Right forelimb (tissue), 1 donor: Measurements from ENCODE around the gene TSPAN31.
"Not testable (repeated sequence)": the region's sequence is repeated elsewhere in the genome, so short reads cannot be mapped to it uniquely, and the experiment has no call there.

Experiments
- DNase-seq: peaks from one replicate; pipeline ENCODE4 v3.0.0-alpha.2; 2018

Gene TSPAN31

DNA sequence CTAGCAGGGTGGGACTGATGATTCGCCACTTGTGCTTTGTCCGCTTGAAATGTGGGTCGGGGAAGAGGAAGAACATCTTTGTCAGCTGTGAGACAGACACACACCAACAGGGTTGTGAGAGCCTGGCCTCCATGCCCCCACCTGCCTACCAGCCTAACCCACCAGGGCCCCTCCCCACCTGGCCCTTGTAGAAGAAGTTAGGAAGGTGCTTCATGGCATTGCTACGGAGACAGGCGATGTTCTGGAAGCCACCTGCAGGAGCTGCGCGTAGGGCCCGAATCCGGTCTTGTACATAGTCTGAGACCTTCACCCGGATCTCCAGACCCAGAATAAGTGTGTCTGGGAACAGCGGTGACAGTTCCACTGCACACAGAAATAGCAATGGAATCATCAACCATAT lies 24.8 kb downstream of the TSPAN31 start:
- no peak for DNase-seq

DNA sequence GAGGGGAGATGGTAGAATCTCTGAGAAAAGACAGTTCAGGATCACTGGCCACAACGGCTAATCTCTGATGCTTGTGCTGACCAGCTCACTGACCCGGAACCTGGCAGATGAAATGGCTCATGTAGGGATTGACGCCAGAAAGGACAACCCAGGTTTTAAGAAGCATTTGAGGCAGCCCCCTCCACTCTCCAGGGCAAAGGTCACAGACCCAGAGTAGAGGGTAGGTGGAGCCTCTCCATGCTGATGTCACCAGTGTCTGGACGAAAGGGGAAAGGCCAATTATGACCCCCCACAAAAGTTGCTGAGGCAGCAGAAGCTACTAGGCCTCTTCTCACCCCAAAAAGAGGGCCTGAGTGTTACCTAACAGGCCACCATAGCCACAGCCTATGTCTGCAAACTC lies 25.9 kb downstream of the TSPAN31 start:
- DNase-seq = no peak

DNA sequence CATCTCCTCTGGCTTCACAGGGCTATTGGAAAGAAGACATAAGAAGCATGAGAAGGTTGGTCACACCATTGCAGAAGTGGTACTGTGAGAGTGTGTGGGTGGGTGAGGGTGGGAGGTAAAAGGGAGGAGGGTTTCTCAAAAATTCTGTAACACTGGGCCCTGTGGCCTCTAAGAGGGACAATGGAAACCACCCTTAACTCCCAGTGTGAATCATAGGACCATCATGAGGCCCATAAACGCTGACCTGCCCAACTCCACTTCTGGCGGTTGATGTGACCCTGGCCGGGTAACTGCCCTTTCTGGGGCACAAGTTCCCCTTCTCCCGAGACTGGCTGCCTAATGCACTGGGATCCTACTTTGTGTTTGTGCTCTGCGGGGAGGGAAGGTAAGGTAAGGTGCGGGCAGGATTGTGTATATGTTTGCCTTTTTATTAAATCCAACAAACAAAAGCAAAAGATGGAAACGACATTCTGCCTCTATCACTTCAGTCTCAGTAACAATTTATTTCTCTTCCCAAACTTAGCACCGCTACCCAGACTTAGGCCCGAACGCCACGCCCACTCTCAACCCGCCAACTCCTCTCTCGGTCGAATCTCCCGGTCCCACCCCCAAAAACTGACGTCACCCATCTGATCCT lies 26.5 kb downstream of the TSPAN31 start:
- no peak for DNase-seq

DNA sequence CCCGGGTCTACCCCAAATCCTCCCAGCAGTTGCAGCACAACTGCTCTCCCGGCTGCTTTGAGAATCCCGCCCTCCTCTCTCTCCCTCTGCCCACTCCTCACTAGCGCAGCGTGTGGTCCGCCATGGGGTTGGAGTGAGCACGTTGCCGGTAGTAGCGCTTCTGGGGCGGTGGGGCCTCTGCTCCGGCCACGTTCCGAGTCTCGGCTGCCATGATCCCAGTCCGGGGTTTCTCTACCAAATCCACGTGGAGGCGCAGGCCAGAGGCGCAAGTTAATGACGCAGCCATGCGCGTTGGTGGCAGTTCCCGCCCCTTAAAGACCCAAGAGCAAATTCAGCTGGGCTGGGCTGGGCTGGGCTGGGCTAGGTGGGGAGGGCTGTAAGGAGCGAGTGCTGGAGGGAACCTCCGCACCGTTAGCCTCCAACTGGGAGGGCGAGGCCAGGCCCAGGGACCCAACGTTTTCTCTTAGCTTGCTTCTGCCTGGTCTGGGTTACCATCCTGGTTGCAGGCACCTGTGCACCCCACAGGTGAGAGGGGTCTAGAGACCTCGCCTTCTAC lies 27.1 kb downstream of the TSPAN31 start, which contains the start of gene METTL1:
METTL1 (minus strand) TSS at position 233 of the 556 bp plus-strand sequence; CDS start at position 211, 22 bp downstream.
- DNase-seq = peak; percentile 98

DNA sequence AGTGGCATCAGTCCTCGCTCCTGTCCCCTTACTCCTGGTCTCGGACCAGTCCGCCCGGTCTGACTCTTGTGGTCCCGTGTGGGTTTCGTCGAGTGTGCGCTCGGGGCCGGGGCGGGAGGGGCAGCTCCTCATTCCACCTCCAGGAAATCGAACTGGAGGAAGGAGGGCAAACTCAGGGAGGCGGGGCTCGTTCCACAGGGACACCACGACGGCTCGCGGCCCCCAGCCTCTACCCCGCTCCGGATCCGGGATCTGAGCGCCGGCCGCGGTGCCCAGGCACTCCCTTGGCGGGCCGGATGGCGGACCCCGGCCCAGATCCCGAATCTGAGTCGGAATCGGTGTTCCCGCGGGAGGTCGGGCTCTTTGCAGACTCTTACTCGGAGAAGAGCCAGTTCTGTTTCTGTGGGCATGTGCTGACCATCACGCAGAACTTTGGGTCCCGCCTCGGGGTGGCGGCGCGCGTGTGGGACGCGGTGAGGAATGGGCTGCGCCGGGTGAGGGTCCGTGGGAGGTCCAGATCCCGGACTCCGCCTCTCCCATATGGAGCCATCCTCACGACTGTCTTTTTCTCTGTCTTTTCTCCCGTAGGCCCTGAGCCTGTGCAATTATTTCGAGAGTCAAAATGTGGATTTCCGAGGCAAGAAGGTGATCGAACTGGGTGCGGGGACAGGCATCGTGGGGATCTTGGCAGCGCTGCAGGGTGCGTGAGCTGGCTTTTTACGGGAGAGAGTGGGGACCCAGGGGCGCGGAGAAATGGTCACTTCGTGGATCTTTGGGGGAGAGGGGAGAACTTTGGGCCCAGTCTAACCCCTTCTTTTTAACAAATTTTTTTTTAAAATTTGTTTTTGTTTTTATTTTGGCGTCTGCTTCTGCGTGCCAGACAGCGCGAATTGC lies 27.8 kb downstream of the TSPAN31 start, which contains the start of gene EEF1AKMT3:
EEF1AKMT3 (plus strand) TSS at position 186 of the 894 bp plus-strand sequence; CDS start at position 297, 111 bp downstream.
- peak; percentile 79 for DNase-seq

DNA sequence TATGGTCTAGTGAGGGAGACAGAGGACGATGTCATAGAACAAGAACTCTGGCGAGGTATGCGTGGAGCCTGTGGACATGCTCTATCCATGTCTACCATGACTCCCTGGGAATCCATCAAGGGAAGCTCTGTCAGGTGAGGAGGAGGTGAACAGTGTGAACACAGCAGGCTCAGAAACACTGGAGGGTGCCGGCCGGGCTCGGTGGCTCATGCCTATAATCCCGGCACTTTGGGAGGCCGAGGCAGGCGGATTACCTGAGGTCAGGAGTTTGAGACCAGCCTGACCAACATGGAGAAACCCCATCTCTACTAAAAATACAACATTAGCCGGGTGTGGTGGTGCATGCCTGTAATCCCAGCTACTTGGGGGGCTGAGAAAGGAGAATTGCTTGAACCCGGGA lies 29.8 kb downstream of the TSPAN31 start:
- not testable (repeated sequence) for DNase-seq

DNA sequence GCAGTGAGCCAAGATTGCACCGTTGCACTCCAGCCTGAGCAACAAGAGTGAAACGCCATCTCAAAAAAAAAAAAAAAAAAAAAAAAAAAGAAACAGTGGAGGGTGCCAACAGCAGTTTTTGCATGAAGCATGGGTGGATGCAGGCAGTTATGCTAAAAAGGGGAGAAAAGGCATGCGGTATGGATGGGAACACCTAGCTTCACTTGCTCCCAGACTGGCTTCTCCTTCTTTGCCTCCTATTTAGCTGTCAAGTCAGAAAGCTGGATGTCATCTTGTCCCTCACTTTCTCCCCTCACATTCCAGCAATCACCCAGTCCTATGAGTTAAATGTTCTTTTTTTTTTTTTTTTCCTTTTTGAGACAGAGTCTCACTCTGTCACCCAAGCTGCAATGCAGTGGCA lies 30.2 kb downstream of the TSPAN31 start:
- DNase-seq = no peak

DNA sequence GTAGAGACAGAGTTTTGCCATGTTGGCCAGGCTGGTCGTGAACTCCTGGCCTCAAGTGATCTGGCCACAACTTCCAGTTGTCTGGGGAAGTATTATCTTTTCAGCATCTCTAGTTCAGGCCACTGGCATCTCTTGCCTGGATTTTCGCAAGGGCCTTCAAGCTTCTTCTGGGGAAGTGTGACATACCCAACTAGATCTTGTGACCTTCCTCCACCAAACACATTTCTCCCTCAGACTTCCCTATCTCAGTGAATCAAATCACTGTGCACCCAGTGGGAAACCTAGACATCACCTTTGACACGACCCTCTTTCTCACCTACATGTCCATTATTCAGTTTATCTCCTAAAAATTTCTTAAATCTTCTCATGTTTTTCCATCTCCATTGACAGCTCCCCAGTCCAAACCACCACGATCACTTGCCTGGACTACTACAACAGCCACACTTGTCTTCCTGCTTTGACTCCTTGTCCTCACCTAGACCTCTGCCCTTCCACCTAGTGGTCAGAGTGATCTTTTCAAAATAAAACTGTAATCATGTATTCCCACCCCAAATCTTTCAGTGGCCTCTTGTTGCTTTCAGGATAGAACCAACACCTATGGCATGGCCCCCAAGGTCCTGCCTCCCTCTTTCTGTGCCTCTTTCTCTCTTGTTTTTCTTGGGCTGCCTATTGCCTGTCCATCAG lies 30.9 kb downstream of the TSPAN31 start:
- no peak for DNase-seq

DNA sequence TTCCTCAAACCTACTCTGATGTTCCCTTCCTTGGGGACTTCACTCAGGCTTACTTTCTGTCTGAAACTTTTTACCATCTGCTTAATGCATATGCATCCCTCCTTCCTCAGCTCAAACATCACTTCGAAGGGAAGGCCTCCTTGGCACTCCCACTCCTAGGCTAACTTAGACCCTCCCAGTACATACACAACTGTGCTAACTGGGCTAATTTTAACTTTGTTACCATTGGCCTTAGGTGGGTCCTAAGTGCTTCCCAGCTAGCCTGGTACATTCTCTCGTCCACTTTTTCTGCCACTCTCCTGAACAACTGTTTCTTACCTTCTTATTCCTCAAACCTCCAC lies 31.4 kb downstream of the TSPAN31 start:
- no peak for DNase-seq

DNA sequence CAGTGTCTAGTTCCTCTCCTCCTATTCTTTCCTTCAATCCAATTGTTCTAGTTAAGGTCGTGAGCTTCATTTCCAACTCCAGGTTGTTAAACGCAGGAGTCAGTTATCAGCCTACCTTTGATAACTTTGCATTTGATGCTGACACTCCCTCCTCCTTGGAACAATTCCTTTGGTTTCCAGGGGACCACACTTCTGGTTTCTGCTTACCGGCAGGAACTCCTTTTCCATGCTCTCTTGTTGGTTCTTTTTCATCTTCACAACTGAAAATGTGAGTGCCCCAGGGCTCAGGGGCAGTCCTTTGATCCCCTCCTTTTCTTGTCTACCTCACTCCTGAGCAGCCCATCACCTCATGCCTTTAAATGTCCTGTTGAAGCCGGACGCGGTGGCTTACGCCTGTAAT lies 32.5 kb downstream of the TSPAN31 start:
- DNase-seq = no peak

DNA sequence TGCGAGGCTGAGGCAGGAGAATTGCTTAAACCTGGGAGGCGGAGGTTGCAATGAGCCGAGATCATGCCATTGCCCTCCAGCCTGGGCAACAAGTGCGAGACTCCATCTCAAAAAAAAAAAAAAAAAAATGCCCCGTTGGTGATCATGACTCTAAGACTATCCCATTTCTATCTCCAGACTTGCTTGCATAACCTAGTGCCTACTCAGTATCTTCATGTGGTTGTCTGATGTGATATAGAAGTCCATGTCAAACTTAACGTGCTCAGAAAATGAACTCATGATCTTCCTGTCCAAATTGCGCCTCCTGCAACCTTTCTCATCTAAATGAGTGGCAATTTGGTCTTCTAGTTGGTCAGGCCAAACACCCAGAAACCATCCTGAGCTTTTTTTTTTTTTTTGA lies 33.1 kb downstream of the TSPAN31 start:
- no peak for DNase-seq

DNA sequence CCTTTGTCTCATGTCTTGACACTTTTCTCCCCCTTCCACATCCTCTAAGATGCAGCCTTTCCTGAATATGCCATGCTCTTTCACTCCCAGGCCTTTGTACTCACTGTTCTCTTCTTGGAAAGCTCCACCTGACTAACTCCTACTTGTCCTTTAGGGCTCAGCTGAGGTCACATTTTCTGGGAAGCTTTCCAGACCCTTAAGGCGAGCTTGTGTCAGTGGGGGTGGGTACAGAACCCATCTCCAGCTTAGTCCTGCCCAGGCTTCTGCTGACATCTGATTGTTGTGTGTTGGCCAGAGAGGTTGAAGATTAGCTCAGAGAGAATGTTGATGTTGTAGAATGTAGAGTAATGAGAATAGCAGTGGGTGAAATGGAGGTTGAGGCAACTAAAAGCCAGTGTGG lies 34.9 kb downstream of the TSPAN31 start:
- DNase-seq = no peak

DNA sequence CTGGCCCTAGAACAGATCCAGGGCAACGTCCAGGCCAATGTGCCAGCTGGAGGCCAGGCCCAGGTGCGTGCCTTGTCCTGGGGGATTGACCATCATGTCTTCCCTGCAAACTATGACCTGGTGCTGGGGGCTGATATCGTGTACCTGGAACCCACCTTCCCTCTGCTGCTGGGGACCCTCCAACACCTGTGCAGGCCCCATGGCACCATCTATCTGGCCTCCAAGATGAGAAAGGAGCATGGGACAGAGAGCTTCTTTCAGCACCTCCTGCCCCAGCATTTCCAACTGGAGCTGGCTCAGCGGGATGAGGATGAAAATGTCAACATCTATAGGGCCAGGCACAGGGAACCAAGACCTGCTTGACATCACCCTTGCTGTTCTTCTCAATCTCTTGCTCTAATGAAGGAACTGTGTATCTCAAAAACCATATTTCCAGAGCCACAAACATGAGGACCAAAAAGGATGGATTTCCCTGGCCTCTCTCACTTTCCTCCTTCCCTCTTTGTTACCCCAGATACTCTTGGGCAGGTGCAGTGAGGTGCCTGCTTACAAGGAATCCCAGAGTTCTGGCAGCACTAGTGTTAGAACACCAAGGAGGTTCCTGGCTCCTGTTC lies 35.6 kb downstream of the TSPAN31 start:
- no peak for DNase-seq

DNA sequence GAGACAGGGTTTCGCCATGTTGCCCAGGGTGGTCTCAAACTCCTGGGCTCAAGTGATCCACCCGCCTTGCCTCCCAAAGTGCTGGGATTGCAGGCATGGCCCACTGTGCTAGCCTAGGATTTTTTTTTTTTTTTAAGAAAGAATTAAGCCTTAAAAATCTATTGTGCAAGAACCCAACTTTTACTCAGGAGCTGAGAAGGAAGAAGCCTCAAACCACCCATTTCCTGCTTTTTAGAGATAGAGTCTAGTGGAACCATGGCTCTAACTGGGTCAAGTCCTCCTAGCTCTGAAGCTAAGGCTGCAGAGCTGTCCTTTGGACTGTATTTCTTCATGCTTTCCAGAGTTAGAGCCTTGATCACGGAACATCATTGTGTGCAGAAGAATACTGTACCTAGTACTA lies 36.4 kb downstream of the TSPAN31 start:
- no peak for DNase-seq

DNA sequence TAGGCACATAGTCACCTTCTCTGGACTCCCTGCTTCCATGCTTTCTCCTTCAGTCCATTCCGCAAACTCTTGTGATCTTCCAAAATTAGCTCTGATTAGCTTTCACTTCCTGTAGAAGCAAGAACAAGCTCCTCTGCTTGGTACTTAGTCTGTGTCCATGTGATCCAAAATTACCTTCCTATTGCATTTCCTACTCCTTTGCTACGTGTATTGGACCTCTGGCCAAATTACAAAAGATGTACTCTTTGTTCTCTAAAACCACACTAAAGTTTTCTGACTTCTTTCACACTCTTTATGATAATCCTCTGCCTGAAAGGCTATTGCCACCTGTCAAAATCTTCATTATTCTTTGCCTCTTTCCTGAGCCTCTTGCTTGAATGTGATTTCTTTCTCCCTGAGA lies 37.0 kb downstream of the TSPAN31 start:
- DNase-seq = no peak

DNA sequence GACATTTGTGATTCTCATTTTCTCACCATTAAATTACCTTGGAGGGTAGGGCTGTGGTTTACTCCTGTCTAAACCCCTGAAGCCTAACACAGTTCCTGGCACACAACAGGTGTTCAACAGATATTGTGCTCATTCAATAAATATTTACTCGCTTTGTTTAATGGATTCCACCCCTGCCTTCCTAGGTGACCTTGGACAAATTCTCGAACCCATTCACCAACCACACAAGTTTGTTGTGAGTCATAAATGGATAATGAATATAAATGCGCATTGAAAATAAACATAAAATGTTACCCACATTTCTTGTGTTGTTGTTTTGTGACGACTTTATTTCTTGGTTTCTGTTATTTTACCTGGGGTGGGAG lies 37.4 kb downstream of the TSPAN31 start:
- DNase-seq = no peak

DNA sequence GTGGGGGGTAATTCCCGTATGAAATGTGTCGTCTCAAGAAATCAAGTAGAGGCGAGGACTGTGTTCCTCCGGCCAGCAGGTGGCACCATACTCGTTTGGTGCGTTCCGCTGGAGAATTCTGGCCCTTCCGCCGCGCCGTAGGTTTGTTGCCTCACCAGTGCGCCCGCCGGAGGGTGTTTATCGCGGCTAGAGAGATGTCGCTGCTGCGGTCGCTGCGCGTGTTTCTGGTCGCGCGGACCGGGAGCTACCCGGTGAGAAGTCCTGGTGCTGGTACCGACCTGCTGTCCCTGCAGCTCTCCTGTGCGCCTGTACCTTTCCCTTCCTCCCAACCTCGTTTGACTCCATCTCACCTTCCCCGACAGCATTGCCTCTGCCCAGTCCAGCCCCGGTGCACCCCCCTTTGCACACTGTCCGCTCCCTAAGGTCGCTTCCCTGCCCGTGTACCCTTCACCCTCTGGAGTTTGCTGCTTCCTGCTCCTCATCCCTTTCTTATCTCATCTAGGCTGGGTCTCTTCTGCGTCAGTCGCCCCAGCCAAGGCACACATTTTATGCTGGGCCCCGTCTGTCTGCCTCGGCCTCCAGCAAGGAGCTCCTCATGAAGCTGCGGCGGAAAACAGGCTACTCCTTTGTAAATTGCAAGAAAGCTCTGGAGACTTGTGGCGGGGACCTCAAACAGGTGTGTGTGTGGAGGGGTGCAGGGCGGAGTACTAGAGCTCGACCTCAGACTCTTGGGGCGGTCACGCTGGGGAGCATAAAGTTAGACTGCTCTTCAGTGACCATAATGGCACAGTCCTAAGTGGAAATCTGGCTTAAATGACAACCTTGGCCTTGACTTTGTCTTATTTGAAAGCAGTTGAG lies 38.0 kb downstream of the TSPAN31 start, which contains the start of gene TSFM:
TSFM (plus strand) TSS at position 180 of the 858 bp plus-strand sequence; CDS start at position 195, 15 bp downstream.
- peak; percentile 97 for DNase-seq

DNA sequence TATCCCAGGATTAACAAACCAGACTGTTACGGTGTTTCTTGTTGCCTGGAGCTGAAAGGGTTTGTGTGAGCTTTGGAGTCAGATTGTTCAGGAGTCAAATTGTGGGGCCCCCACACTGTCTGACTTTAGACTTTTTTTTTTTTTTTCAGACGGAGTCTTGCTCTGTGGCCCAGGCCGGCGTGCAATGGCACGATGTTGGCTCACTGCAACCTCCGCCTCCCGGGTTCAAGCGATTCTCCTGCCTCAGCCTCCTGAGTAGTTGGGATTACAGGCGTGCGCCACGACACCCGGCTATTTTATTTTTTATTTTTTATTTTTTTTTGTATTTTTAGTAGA lies 38.6 kb downstream of the TSPAN31 start:
- no peak for DNase-seq

DNA sequence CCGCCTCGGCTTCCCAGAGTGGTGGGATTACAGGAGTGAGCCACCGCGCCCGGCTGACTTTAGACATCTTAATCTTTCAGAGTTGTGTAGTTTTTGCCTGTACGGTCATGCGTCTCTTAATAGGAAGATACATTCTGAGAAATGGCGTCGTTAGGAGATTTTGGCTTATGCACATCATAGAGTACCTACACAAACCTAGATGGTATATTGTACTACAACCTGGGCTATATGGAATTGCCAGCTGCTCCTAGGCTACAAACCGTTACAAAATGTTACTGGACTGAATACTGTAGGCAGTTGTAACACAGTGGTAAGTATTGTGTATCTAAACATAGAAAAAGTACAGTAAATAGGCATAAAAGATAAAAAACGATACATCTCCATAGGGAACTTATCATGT lies 39.0 kb downstream of the TSPAN31 start:
- DNase-seq = no peak

DNA sequence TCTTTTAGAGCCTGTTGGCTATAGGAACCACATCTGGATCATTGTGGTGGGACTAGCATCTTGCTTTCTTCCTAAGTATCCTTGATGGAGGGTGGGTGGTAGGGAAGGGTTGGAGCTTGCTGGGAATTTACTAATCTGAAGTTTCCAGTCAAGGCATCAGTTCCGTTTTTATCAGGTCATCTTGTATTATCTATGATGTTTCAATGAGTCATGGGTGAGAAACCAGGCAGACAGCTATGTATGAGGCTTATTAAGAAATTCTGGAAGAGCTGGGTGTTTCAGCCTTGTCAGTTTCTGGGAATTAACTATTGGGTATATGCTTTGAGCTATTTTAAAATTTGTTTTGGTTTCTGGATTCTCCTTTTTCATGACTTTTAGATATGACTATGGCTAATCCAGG lies 49.1 kb downstream of the TSPAN31 start:
- DNase-seq = no peak

DNA sequence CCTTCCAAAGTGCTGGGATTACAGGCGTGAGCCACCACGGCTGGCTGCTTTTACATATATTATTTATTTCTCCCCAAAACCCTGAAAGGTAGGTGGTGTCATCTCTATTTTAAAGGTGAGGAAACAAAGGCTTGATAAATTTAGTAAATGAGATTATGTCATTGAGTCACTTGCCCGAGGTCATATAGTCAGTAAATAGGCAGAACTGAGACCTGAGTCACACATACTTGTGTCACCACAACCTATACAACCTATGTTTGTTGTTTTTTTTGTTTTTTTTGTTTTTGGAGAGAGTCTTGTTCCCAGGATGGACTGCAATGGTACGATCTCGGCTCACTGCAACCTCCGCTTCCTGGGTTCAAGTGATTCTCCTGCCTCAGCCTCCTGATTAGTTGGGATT lies 50.5 kb downstream of the TSPAN31 start:
- no peak for DNase-seq

DNA sequence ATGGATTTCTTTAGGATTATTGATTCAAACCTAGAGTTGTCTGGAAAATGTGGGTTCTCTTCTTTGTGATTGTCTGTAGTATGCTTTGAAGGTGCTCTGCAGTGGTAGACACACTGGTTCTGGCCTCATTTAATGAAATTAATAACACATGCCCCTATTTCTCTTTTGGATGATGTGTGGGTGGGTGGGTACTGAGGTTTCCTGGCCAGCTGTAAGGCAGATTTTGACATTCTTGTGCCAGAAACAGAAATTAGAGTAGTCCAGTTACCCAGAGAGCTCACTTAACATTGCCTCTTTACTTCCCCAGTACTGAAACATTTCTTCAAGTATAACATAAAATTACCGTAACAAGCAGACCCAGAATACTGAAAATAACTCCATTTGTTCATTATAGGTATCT lies 52.2 kb downstream of the TSPAN31 start:
- DNase-seq = no peak
